DND-41 (cell line): Measurements from ENCODE around the gene FAM193B.

ENCODE experiments used
- ATAC-seq: fragments of 200-7000 bp; cut with Tn5 transposase; 3 replicates; pipeline ENCODE4 v1.9.1; 2021; ENCODE audit warnings: low read depth; ENCODE audit not compliant: insufficient read depth
- DNase-seq: peaks from one replicate; pipeline ENCODE4 v3.0.0-alpha.2; 2020
- H2AFZ ChIP-seq: 2 replicates; pipeline ENCODE4 v1.6.0; 2012; ENCODE audit warnings: low read depth, low read length
- H3K27ac ChIP-seq: 2 replicates; pipeline ENCODE4 v1.5.1; 2012; ENCODE audit warnings: low read length, inconsistent platforms
- H3K27me3 ChIP-seq: fragments of 200-600 bp; sonication (generic); 2 replicates; pipeline ENCODE4 v1.6.0; 2012; ENCODE audit warnings: low read length, mild to moderate bottlenecking, inconsistent platforms; ENCODE audit not compliant: insufficient read depth, poor library complexity
- H3K36me3 ChIP-seq: 2 replicates; pipeline ENCODE4 v1.5.1; 2012; ENCODE audit warnings: low read length, inconsistent platforms; ENCODE audit not compliant: insufficient read depth
- H3K4me1 ChIP-seq: 2 replicates; pipeline ENCODE4 v1.5.1; 2012; ENCODE audit warnings: mild to moderate bottlenecking, low read length; ENCODE audit not compliant: insufficient read depth
- H3K4me2 ChIP-seq: 2 replicates; pipeline ENCODE4 v1.6.0; 2012; ENCODE audit warnings: mild to moderate bottlenecking, moderate library complexity, low read length, inconsistent platforms; ENCODE audit not compliant: insufficient read depth
- H3K4me3 ChIP-seq, 2 experiments: fragments of 200-600 bp in 1 of 2; shearing (Covaris generic) in 1 of 2; 2 replicates each; pipeline ENCODE4 v1.5.1; 2012 to 2016; ENCODE audit warnings: inconsistent platforms in 2 of 2, low read length in 2 of 2, mild to moderate bottlenecking in 2 of 2, low read depth in 1 of 2, moderate library complexity in 1 of 2
- H3K79me2 ChIP-seq: 2 replicates; pipeline ENCODE4 v1.6.0; 2012; ENCODE audit warnings: low read length, inconsistent platforms; ENCODE audit not compliant: insufficient read depth
- H3K9ac ChIP-seq: 2 replicates; pipeline ENCODE4 v1.6.0; 2012; ENCODE audit warnings: low read depth, mild to moderate bottlenecking, inconsistent platforms, low read length, moderate library complexity
- H3K9me3 ChIP-seq: 2 replicates; pipeline ENCODE4 v1.5.1; 2012; ENCODE audit warnings: low read length, moderate library complexity, mild to moderate bottlenecking, inconsistent platforms; ENCODE audit not compliant: insufficient read depth, severe bottlenecking
- H4K20me1 ChIP-seq: 2 replicates; pipeline ENCODE4 v1.6.0; 2012; ENCODE audit warnings: low read length; ENCODE audit not compliant: insufficient read depth
- EZH2 ChIP-seq: IDR thresholded peaks from 3 replicates; pipeline ENCODE4 v1.6.1; 2012; ENCODE audit warnings: borderline replicate concordance, low read depth, mild to moderate bottlenecking, moderate library complexity, low read length, inconsistent platforms; ENCODE audit not compliant: severe bottlenecking
- TF ChIP-seq, protein P1 (sequence below): IDR thresholded peaks from 2 replicates; pipeline ENCODE4 v1.5.1; 2012; ENCODE audit warnings: borderline replicate concordance, low read length, moderate library complexity, mild to moderate bottlenecking; ENCODE audit not compliant: poor library complexity, severe bottlenecking; ENCODE audit errors: extremely low read depth

Gene FAM193B

GRCh38 chr5:177475563-177476427 is 78.6 kb downstream of the FAM193B start:
- H3K27ac ChIP-seq = no peak overlapping the region
- peaks cover 29% of the 10 kb centered on the region for H4K20me1 ChIP-seq
- H3K9ac ChIP-seq = no peak overlapping the region
- H3K4me2 ChIP-seq = no peak overlapping the region
- DNase-seq = no peak
- peaks cover 20% of the 10 kb centered on the region for H3K79me2 ChIP-seq
- H3K4me3 ChIP-seq = no peak overlapping the region
- peaks cover 23% of the 10 kb centered on the region for H3K4me1 ChIP-seq
- no peak for ATAC-seq
- peaks cover 17% of the 10 kb centered on the region for H3K36me3 ChIP-seq
- TF ChIP-seq, protein P1, sequence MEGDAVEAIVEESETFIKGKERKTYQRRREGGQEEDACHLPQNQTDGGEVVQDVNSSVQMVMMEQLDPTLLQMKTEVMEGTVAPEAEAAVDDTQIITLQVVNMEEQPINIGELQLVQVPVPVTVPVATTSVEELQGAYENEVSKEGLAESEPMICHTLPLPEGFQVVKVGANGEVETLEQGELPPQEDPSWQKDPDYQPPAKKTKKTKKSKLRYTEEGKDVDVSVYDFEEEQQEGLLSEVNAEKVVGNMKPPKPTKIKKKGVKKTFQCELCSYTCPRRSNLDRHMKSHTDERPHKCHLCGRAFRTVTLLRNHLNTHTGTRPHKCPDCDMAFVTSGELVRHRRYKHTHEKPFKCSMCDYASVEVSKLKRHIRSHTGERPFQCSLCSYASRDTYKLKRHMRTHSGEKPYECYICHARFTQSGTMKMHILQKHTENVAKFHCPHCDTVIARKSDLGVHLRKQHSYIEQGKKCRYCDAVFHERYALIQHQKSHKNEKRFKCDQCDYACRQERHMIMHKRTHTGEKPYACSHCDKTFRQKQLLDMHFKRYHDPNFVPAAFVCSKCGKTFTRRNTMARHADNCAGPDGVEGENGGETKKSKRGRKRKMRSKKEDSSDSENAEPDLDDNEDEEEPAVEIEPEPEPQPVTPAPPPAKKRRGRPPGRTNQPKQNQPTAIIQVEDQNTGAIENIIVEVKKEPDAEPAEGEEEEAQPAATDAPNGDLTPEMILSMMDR = no peak
- TF ChIP-seq EZH2 = no peak
- H3K9me3 ChIP-seq = no peaks in the 10 kb centered on the region
- peaks cover 5% of the 10 kb centered on the region for H3K27me3 ChIP-seq
- H2AFZ ChIP-seq = no peak overlapping the region

DNA sequence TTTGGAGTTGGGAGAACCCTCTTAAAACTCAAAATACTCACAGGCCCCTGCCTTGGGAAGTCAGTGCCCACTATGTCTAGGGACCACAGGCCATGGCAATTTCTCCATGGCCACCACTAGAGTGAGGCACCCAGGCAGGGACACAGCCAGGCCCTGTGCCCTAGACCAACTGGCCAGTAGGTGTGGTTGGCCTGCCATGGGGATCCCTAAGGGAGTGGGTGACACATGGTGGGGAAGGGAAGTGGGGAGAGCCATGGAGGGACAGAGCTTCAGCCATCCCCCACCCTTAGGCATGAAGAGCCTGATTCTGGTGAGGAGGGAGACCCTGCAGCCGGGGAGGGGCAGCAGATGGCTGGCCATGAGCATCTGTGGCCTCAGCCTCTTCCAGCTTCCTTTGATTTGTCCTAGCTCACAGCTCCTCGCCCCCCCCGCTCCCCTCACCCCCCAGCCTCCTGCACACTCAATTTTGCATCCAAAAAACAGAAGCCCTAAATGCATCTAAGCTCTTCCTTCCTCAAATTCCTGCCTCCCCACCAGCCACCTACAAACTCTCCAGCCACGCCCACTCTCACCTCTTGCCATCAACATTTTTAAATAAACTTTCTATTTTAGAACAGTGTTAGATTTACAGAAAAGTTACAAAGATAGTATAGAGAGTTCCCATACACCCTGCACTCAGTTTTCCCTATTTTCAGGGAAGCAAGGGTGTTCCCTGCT is 79.4 kb downstream of the FAM193B start:
- H3K27ac ChIP-seq = no peak overlapping the region
- H3K4me1 ChIP-seq = peaks cover 24% of the 10 kb centered on the region
- peaks cover 5% of the 10 kb centered on the region for H3K27me3 ChIP-seq
- ATAC-seq = no peak
- H3K79me2 ChIP-seq = peaks cover 26% of the 10 kb centered on the region
- DNase-seq = no peak
- no peak overlapping the region for H3K9ac ChIP-seq
- no peak for TF ChIP-seq EZH2
- TF ChIP-seq, protein P1 = no peak
- peaks cover 18% of the 10 kb centered on the region for H3K36me3 ChIP-seq
- H4K20me1 ChIP-seq = peaks cover 37% of the 10 kb centered on the region
- no peak overlapping the region for H3K4me2 ChIP-seq
- H2AFZ ChIP-seq = no peak overlapping the region
- H3K9me3 ChIP-seq = no peaks in the 10 kb centered on the region
- H3K4me3 ChIP-seq = no peak overlapping the region

GRCh38 chr5:177474002-177474476 is 80.3 kb downstream of the FAM193B start:
- peak overlapping the region; percentile 96 for H3K4me2 ChIP-seq
- no peaks in the 10 kb centered on the region for H3K9me3 ChIP-seq
- H2AFZ ChIP-seq = peak overlapping the region; percentile 38; the same call in 1 of the 2 replicates
- TF ChIP-seq EZH2 = no peak
- H3K36me3 ChIP-seq = peaks cover 22% of the 10 kb centered on the region
- H3K27ac ChIP-seq = no peak overlapping the region
- peaks cover 46% of the 10 kb centered on the region for H4K20me1 ChIP-seq
- H3K4me1 ChIP-seq = peaks cover 24% of the 10 kb centered on the region
- H3K27me3 ChIP-seq = peaks cover 5% of the 10 kb centered on the region
- 0 out of 4 replicates have a peak overlapping the region, but pooled peaks of 1 of the 2 experiments have one; percentile 82 for H3K4me3 ChIP-seq
- no peak for ATAC-seq
- peaks cover 34% of the 10 kb centered on the region for H3K79me2 ChIP-seq
- DNase-seq = no peak
- no peak overlapping the region for H3K9ac ChIP-seq
